Osteoblast (primary cell): ENCODE data around the gene C1S. TPM values are rescaled to one million over a fixed set of nuclear protein-coding genes. Genes with fewer than 3 reads are reported as not detected.
"Not testable (repeated sequence)": the region's sequence is repeated elsewhere in the genome, so short reads cannot be mapped to it uniquely, and the experiment has no call there.

Source experiments
- DNase-seq: peaks from one replicate; pipeline ENCODE4 v3.0.0; 2011; ENCODE audit warnings: low spot score, mixed read lengths; ENCODE audit not compliant: insufficient read length; ENCODE audit errors: missing footprints
- H2AFZ ChIP-seq: 2 replicates; pipeline ENCODE4 v1.6.0; 2011; ENCODE audit warnings: mild to moderate bottlenecking, low read length
- H3K27ac ChIP-seq: 2 replicates; pipeline ENCODE4 v1.5.1; 2011; ENCODE audit warnings: mild to moderate bottlenecking, low read depth, low read length, moderate library complexity
- H3K27me3 ChIP-seq: 2 replicates; pipeline ENCODE4 v1.6.0; 2012; ENCODE audit warnings: mild to moderate bottlenecking, control low read depth, inconsistent platforms, low read length, moderate library complexity; ENCODE audit not compliant: insufficient read depth
- H3K36me3 ChIP-seq: 2 replicates; pipeline ENCODE4 v1.5.1; 2011; ENCODE audit warnings: mild to moderate bottlenecking, low read length, control low read depth, moderate library complexity; ENCODE audit not compliant: insufficient read depth
- H3K4me1 ChIP-seq: 2 replicates; pipeline ENCODE4 v1.5.1; 2011; ENCODE audit warnings: mild to moderate bottlenecking, low read length, control low read depth, moderate library complexity; ENCODE audit not compliant: insufficient read depth
- H3K4me2 ChIP-seq: 2 replicates; pipeline ENCODE4 v1.6.0; 2011; ENCODE audit warnings: mild to moderate bottlenecking, low read length; ENCODE audit not compliant: insufficient read depth
- H3K4me3 ChIP-seq: fragments of 200-600 bp; sonication (generic); 3 replicates; pipeline ENCODE4 v1.5.1; 2012; ENCODE audit warnings: mild to moderate bottlenecking, low read length, inconsistent platforms; ENCODE audit not compliant: insufficient read depth
- H3K79me2 ChIP-seq: 2 replicates; pipeline ENCODE4 v1.6.0; 2012; ENCODE audit warnings: mild to moderate bottlenecking, low read length, control low read depth, inconsistent platforms; ENCODE audit not compliant: insufficient read depth
- H3K9me3 ChIP-seq: 2 replicates; pipeline ENCODE4 v1.5.1; 2011; ENCODE audit warnings: low read depth, low read length, control low read depth
- H4K20me1 ChIP-seq: 2 replicates; pipeline ENCODE4 v1.6.0; 2012; ENCODE audit warnings: mild to moderate bottlenecking, low read length, control low read depth; ENCODE audit not compliant: insufficient read depth
- CTCF ChIP-seq: IDR thresholded peaks from 2 replicates; pipeline ENCODE4 v1.5.1; 2011; ENCODE audit warnings: mild to moderate bottlenecking, low read depth, low read length, moderate library complexity; ENCODE audit errors: extremely low read depth
- total RNA-seq: library from RNA; depleted of rRNA; stranded (reverse); fragments of >200 nt; gene quantifications from 2 replicates; pipeline ENCODE4 v1.2.3, GENCODE V29; 2012

The C1S gene
- total RNA-seq, 1 donor: 443 TPM

- Histone ChIP-seq H3K27me3 (peaks cover 3% of the 10 kb centered on the region), H3K79me2 (no peaks in the 10 kb centered on the region), H3K36me3 (no peaks in the 10 kb centered on the region), H3K4me1 (no peaks in the 10 kb centered on the region), H4K20me1 (no peaks in the 10 kb centered on the region), H3K4me3 (no peak overlapping the region), H2AFZ (no peak overlapping the region), H3K27ac (no peak overlapping the region), H3K9me3 (no peaks in the 10 kb centered on the region), H3K4me2 (no peak overlapping the region)
- DNase-seq: no peak
- TF ChIP-seq CTCF: no peak
Observed at GRCh38 chr12:7035463-7035862, 25.1 kb upstream of the C1S start.

- not testable (repeated sequence) for H2AFZ ChIP-seq, H3K27me3 ChIP-seq, H3K9me3 ChIP-seq, H3K4me1 ChIP-seq, H3K79me2 ChIP-seq, H3K27ac ChIP-seq, H3K4me2 ChIP-seq, H4K20me1 ChIP-seq, DNase-seq, H3K36me3 ChIP-seq, H3K4me3 ChIP-seq
Observed at GRCh38 chr12:7037411-7037810, 23.1 kb upstream of the C1S start.

GRCh38 chr12:7038591-7038990, 21.9 kb upstream of the C1S start:
- no peak for TF ChIP-seq CTCF
- H4K20me1 ChIP-seq: no peaks in the 10 kb centered on the region

GRCh38 chr12:7039403-7039802, 21.1 kb upstream of the C1S start:
- no peaks in the 10 kb centered on the region for H3K79me2 ChIP-seq
- no peak overlapping the region for H2AFZ ChIP-seq
- no peak overlapping the region for H3K4me2 ChIP-seq
- H3K9me3 ChIP-seq: no peaks in the 10 kb centered on the region
- no peaks in the 10 kb centered on the region for H3K36me3 ChIP-seq
- H3K4me1 ChIP-seq: no peaks in the 10 kb centered on the region
- TF ChIP-seq CTCF: no peak
- H4K20me1 ChIP-seq: no peaks in the 10 kb centered on the region
- H3K4me3 ChIP-seq: no peak overlapping the region
- peaks cover 3% of the 10 kb centered on the region for H3K27me3 ChIP-seq
- no peak overlapping the region for H3K27ac ChIP-seq
- no peak for DNase-seq

More at GRCh38 chr12:7038591-7038990, 21.9 kb upstream of the C1S start:
- Histone ChIP-seq H3K27ac (no peak overlapping the region), H3K79me2 (no peaks in the 10 kb centered on the region), H3K27me3 (peaks cover 3% of the 10 kb centered on the region), H3K4me2 (no peak overlapping the region), H2AFZ (no peak overlapping the region), H3K4me1 (no peaks in the 10 kb centered on the region), H3K9me3 (no peaks in the 10 kb centered on the region), H3K36me3 (no peaks in the 10 kb centered on the region), H3K4me3 (no peak overlapping the region)
- no peak for DNase-seq
